Effector CD8-positive, alpha-beta T cell (primary cell): ENCODE measurements around the gene GPATCH8.
"Not testable (repeated sequence)": the region's sequence is repeated elsewhere in the genome, so short reads cannot be mapped to it uniquely, and the experiment has no call there.

Experiments used
- DNase-seq: peaks from one replicate; lab custom pipeline; 2025; lab: John Stamatoyannopoulos, UW

GPATCH8 gene

DNA sequence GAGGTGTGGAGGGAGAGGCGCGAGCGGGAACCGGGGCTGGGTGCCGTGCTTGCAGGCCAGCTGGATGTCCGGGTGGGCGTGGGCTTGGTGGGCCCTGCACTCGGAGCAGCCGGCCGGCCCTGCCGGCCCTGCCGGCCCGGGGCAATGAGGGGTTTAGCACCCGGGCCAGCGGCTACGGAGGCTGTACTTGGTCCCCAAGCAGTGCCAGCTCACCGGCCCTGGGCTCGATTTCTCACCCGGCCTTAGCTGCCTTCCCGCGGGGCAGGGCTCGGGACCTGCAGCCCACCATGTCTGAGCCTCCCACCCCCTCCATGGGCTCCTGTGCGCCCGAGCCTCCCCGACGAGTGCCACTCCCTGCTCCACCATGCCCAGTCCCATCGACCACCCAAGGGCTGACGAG is 24.7 kb upstream of the GPATCH8 start:
- DNase-seq: no peak

GRCh38 chr17:44527102-44527501 is 23.9 kb upstream of the GPATCH8 start:
- no peak for DNase-seq

- no peak for DNase-seq
These were observed 20.4 kb upstream of the GPATCH8 start for GRCh38 chr17:44523672-44523972.

GRCh38 chr17:44522883-44523671 is 19.9 kb upstream of the GPATCH8 start:
- DNase-seq: peak; percentile 9

DNA sequence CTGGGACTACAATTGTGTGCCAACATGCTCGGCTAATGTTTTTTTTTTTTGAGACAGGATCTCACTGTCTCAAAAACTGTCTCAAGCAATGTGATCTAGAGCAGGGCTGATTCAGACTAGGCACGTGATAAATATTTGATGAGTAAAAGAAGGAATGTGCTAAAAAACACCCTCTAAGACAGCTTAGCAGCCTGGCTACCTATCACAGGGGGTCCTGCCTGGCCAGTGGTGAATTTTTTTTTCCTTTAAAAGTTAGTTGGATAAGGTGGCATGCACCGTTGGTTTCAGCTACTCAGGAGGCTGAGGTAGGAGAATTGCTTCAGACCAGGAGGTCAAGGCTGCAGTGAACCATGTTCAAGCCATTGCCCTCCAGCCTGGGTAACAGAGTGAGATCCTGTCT is 14.8 kb upstream of the GPATCH8 start:
- no peak for DNase-seq

GRCh38 chr17:44511241-44512134 is 8.3 kb upstream of the GPATCH8 start:
- not testable (repeated sequence) for DNase-seq

DNA sequence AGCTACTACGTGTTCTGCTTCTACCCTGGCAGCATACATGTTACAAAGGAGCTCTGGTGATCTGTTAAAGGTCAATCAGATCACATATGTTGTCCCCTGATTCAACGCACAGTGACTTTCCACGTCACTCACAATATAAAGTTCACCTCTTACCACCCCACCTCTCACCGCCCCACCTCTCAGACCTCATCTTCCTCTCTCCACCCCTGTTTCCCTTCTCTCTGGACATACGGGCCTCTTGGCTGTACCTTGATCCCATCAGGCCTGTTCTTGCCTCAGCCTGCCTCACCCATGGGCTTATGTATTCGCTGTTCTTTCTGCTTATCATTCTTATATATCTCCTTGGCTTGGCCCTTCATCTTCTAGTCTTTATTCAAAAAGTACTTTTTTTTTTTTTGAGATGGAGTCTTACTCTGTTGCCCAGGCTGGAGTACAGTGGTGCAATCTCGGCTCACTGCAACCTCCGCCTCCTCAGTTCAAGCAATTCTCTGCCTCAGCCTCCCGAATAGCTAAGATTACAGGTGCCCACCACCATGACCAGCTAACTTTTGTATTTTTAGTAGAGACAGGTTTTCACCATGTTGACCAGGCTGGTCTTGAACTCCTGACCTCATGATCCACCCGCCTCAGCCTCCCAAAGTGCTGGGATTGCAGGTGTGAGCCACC is 3.9 kb upstream of the GPATCH8 start:
- not testable (repeated sequence) for DNase-seq

GRCh38 chr17:44502598-44503146 is 534 bp downstream of the GPATCH8 start:
- no peak for DNase-seq

DNA sequence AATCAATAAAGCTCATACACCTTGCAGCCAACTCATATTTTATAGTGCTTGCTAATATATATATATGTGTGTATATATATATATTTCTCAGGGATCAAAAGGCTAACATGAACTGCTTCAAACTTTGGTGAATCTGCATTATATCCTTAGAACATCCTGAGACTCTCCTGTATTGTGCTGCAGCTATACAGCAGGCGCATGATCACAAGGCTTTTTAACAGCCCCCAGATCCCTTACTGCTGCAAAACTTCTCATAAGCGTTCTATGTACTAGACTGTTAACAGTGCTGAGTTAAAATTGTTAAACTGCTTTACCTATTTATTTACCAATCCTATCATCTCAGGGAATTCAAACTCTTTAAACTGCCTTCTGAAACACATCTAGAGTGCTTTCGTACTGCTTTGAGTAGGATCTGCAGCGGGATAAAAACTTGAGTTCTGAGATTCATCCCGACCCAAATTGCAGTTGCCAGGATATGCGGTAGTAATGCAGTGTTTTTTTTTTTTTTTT is 1.3 kb downstream of the GPATCH8 start:
- DNase-seq: no peak

DNA sequence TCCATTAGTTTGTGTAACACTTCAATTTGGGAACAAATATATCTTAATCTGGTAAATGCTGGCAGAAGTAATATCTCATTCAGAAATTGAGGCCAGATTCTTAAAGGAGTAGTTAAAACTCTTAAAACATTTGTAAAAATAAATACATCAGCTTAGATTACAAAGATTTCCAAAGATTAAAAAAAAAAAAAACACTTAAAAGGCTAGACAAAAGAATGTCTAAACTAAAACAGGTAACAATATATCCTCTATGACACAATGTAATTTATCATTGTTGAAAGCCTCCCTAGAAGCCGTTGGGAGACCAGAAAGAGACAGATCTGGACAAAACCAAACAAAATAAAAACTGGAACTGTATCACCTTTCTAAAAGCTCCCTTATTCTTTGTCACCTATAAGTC is 3.5 kb downstream of the GPATCH8 start:
- no peak for DNase-seq

DNA sequence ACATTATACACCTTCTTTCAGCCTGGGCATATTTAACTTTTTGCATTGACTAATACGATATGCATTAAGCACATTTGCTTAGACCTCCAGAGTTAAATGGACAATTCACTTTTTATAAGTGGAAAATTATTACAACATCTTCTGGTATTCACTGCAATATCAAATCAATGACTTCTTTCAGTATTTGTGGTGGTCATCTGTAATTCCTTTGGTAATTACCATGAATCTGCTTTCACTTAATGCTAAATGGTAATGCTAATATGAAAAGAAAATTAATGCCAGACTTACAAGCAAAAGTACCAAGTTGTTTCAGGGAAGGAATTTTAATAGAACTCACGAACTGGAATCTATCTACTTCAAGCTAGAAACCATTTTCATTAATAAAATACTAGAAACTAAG is 6.4 kb downstream of the GPATCH8 start:
- no peak for DNase-seq

GRCh38 chr17:44493339-44493738 is 9.9 kb downstream of the GPATCH8 start:
- DNase-seq: no peak

GRCh38 chr17:44492706-44493272 is 10.4 kb downstream of the GPATCH8 start:
- DNase-seq: no peak

GRCh38 chr17:44489581-44489980 is 13.6 kb downstream of the GPATCH8 start:
- DNase-seq: no peak

- no peak for DNase-seq
These were observed 16.0 kb downstream of the GPATCH8 start for GRCh38 chr17:44487170-44487569.

DNA sequence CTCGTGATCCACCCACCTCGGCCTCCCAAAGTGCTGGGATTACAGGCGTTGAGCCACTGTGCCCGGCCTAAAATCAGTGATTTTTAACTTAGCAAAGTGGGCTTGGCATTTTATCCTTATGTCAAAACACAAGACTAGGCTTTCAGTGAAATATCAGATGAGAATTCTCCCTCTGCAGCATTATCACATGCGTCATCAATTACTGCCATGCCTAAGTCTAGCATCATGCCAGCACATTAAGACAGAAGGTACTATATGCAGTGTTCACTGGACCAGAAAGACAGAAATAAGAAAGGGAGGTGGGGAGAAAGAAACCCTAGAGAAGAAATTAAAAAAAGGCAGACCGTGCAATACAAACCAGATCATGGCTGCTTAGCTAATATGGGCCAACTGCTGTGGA is 29.8 kb downstream of the GPATCH8 start:
- no peak for DNase-seq

DNA sequence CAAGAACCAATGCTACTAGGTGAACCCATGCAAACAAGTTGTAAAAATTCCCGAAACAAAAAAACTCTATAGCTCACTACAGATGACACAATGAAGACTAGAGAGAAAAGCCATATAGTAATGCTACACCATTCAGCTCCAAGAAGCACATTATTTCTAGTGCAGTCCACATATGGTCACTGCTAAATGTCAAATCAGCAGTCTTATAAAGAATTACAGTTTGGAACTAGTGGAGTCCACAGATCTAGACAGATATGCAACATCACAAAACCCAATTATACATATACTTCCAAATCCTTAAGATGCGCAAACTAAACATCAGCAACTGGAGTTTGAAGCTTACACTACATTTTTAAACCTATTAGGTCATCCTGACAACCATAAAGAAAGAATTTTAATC is 33.5 kb downstream of the GPATCH8 start:
- DNase-seq: no peak

DNA sequence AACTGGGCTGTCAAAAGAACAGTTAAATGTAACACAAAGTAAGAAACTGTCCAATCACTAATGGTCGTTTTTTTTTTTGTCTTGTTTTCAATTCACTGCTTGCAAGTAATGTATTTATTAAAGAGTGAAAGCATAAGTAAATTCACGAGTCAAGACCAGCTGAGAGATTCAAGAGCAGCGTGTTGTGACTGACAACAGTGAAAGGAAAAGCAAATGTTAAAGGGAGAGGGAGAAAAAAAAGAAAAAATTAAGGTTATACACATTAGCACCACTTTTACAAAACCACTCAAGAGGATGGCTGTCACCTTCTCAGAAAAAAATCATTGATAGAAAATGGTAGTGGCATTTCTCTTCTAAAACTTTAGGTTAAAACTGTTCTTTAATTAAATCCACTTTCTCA is 36.1 kb downstream of the GPATCH8 start:
- no peak for DNase-seq

DNA sequence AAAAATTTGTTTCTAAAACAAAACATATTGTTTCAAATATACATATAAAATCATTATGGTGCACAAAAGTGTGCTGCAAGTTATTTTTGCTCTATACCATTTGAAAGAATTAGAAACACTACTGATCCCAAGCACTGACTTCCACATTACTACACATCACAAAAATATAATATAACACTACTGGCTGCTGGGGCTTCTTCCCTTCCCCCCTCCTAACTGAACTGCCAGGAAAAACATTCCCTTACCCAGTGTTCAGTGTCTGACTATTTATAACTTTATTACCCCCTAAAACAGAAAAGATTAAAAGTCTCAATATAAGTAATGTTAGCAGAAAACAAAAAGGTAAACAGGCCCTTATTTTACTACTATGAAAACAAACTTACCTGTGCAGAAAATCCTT is 36.9 kb downstream of the GPATCH8 start:
- no peak for DNase-seq

GRCh38 chr17:44465897-44466296 is 37.3 kb downstream of the GPATCH8 start:
- DNase-seq: no peak

DNA sequence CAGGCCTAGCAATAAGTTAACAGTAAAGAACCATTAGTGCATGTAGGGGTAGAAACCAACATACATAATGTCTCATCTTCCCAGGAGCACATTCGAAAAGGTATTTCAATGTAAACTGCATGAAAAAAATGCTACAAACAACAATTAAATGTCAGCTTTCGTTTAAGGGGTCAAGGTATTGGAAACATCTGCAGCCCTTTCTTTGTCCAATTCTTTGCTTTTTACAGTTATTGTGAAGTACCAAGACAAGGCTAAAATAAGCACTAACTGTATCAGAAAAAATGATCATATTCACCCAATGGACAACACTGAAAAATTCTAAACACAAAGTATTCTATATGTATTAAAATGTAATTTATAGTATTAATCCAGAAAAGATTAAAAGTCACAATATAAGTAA is 37.9 kb downstream of the GPATCH8 start:
- no peak for DNase-seq

GRCh38 chr17:44464037-44464436 is 39.2 kb downstream of the GPATCH8 start:
- DNase-seq: no peak
